NCI-H1092 (cell line): ENCODE results near the gene ZFP62.
A peak's percentile ranks its signal among the peaks of the same experiment; 100 is the strongest.

Experiments used
- DNase-seq: peaks from one replicate; lab custom pipeline; 2025; lab: John Stamatoyannopoulos, UW

The ZFP62 gene

DNA sequence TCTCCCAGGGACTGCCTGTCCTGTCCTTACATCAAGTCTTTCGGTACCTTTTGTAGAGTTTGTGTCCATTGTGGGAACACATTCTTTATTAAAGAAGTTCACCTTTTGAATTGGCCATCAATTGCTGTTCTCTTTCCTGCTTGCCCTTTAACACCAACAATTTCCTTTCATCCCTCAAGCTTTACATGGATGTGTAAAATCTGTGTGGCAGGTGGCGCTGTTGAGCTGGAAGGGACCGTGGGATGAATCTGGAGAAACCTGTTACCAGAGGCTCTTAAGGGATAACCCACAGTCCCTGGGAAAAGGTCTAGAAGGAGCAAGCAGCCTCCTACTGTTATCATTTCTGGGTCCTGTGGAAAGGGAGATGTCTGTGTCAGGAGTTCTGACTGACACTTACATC lies 7.9 kb upstream of the ZFP62 start:
- peak; percentile 46 for DNase-seq

DNA sequence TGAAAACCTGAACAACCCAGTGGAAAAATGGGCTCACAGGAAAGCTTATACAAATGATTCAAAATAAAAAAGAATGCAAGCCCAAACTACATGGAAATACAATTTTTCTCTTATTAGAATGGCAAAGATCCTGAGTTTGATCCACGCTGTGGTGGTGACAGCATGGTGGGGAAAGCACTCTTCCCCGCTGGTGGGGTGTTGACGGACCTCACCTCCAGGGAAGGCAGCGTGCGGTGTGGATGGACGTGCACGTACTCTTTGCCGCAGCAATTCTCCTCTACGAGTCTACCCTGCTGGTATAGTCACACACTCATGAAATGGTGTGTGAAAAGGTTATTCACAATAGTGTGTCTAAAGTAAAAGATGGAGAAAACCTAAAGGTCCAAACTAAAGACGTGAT lies 5.9 kb upstream of the ZFP62 start:
- DNase-seq, result no peak

DNA sequence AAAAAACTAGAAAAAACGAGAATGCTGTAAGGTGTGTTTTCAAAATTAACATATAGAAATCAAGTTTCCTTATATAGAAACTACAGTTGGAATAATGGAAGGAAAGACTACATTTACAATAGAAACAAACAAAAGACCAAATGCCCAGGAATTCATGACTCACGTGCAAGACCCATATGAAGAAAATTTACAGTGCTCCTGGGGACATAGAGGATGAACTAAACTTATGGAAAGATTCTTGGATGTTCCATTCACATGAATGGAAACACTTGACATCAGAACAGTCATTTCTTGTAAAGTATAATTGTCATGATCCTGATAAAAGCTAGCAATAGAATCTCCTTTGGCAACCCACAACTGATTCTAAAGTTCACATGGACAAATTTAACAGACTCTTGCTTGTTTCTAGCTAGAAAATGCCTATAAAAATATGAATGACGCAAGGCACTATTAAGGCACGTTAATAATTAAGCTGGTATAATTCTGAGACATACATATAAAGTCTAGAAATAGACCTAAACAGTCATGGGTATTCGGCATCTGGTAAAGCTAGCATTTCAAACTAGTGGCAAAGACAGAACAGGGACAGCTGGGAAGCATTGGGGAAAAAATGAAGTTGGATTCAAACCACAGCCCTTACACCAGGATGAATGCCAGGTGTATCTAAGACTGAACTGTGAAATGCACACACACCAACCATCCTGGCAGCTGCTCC lies 5.1 kb upstream of the ZFP62 start:
- no peak for DNase-seq

DNA sequence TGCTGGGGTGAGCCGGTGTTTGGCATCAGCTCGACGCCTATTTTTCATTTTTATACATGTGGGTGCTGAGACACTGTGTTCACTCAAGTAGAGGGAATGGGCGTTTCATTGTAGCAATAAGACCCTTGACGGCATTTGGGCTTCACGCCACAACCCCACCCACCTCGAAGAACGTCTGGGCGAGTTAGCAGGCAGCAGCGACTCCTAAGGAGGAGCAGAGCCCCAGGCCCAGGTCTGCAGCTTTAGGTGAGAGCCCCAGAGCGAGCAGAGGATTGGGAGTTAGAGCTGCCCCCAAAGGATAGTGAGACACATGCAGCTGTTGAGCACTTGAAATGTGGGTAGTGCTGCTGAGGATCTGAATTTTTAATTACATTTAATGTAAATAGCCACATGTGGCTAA lies 1.6 kb upstream of the ZFP62 start:
- no peak for DNase-seq

DNA sequence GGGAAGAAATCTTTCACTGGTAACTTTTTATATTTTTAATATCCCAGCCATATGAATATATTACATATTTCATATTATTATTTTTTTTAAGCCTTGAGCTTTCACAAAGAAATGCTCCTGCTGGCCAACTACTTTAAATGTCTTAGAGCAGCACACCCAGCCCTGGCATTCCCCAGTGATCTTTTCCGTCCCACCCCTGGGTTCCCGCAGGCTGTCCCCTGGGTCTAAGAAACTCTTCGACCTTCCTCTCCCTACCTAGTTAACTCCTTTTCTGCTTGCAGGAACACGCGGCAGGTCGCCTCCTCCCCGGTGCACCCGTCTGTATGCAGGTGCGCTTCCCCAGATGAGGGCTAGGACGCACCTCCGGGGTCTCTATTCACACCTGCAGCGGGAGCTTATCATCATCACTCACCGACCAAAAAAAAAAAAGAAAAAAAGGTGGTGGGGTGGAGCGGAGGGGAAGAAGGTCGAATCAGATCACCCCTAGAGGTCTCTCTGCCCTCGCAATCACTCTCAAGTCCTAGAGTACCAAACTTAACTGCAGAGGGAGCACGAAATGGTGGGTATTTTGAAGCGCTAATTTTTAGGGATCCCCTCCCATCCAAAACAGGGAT lies 696 bp downstream of the ZFP62 start:
- no peak for DNase-seq

DNA sequence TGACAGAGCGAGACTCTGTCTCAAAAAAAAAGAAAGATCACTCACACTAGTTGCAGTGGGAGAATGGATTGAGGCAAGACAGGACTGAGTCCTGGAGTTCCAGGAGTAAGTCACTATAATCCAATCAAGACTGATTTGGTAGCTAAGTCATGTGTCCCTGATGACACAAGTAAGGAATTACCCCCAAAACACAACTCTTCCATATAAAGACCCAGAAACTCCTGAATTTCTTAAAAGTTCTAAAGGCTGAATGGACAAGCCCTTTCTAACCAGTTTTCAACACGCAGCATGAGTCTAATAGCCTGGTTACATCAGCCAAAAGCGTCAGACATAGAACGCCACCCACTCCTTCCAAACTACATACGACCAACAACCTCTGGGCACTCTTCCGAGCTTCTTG lies 2.5 kb downstream of the ZFP62 start:
- DNase-seq, result no peak

DNA sequence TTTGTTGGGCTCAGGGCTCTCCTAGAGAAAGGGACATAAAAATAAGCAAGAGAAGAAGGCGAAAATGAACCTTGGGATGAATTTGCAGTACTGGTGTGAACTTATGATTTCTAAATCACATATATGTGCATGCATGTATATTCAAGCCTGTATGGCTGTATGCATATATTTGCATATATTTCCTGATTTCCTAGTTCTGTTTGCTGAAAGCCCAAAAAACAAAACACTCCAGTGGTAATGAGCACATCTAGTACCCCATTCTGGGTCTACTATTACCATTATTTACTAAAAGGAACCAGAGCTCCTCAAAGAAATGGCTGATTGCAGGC lies 7.3 kb downstream of the ZFP62 start:
- DNase-seq, result no peak

DNA sequence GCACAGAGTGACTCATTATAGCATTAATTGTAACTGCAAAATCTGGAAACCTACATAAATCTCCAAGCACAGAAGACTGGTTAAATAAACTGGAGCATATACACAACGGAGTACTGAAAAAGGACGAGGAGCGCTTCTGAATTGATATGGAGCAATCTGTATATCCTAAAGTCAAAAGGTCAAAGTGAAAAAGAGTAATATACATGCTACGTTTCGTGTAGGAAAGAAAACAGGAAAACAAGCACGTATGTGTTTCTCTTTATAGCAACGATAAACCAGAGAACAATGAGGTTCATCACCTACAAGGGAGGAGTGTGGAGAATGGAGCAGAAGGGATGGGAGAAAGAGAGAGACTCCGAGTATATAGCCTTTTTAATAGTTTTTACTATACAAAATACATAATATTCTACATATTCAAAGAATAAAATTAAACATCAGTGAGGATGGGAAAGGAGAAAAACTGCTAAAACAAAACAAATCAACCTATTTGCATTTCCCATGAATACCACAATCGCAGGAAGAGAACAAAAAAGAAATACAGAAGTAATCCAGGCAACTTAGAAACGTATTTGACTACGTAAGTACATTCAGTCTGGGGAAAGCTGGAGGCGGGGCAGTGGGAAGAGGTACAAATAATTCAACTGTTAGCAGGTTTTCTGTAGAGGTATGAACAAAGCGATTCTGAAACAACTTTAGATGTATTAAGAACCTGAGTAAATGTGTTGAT lies 7.8 kb downstream of the ZFP62 start:
- no peak for DNase-seq

DNA sequence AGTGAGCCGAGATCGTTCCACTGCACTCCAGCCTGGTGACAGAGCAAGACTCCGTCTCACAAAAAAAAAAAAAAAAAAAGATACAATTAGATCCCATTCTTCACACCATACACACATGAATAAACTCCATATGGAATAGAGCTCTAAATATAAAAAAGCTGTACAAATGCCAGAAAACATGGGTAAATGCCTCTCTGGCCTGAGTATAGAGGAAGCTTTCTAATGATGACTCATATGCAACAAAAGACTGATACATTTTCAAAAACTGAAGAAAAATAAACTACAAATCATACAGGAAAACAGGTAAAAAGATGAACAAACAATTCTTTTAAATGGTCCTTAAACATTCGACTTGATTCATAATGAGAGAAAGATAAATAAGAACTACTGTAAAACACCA lies 8.6 kb downstream of the ZFP62 start:
- DNase-seq, result no peak

DNA sequence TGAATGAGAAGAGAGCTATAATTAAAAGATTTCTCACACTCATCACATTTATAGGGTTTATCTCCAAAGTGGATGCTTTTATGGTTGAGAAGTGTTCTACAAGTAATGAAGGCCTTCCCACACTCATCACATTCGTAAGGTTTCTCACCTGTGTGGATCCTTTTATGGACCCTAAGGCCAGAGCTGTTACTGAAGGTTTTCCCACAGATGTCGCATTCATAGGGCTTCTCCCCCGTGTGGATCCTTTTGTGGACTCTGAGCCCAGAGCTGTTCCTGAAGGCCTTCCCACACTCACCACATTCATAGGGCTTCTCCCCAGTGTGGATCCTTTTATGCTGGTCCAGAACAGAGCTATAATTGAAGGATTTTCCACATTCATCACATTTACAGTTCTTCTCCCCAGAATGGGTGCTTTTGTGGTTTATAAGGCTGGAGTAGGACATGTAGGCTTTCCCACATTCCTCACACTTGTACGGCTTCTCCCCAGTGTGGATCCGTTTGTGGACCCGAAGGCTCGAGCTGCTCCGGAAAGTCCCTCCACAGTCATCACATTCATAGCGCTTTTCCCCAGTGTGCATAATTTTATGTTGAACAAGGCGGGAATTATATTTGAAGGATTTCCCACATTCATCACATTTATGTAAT lies 10.5 kb downstream of the ZFP62 start:
- no peak for DNase-seq

DNA sequence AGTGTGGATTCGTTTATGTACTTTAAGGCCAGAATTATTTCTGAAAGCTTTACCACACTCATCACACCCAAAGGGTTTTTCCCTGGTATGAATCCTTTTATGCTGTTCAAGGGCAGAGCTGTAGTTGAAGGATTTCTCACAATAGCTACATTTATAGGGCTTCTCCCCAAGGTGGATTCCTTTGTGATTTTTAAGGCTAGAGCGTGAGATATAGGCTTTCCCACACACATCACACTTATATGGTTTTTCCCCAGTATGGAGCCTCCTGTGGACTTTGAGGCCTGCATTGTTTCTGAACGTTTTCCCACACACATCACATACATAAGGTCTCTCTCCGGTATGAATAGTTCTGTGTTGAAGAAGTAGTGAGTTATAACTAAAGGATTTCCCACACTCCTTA lies 11.2 kb downstream of the ZFP62 start:
- DNase-seq, result no peak

DNA sequence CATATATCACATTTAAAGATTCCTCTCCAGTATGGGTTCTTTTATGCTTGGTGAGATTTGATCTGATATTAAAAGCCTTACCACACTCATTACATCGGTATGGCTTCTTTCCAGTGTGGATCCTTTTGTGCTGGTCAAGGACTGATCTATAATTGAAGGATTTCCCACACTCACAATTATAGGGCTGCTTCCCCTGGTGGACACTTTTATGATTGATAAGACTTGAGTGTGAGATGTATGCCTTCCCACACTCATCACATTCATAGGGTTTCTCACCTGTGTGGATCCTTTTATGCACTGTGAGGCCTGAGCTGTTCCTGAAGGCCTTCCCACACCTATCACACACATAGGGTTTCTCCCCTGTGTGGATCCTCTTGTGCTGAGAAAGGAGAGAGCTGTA lies 12.2 kb downstream of the ZFP62 start:
- no peak for DNase-seq

DNA sequence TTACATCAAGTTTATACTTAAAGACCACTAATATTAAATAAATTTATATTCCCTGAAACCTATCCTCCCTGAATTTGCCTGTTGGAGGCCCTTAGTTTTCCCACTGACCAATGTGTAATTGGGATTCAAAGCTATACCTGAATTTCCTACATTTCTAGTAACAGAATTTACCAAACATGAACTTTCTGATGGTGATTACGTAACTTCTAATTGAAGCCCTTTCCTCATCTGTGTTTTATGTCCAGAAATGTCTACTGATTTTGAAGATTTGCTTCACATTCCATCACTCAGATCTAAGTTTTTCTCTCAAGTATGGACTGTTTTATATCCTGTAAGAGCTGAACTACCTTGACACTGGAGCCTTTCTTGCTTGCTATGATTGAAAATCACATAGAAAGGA lies 12.8 kb downstream of the ZFP62 start:
- DNase-seq, result no peak

DNA sequence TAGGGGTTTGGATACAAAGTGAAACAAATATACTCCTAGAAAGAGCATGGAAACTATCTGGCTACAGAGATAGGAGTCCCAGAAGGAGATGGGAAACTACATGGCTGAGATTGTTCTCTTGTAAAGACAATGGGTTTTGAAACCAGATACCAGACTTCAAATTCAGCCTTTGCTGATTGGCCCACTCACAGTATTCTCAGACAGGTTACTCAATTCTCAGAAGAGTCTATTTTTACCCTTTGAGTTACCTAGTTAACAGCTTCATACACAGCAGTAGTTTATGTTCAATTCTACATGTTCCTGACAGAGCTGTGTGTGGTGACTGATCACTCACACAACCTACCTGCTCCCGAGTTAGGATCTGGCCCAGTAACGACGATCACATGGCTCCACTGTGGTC lies 14.1 kb downstream of the ZFP62 start:
- DNase-seq, result no peak

DNA sequence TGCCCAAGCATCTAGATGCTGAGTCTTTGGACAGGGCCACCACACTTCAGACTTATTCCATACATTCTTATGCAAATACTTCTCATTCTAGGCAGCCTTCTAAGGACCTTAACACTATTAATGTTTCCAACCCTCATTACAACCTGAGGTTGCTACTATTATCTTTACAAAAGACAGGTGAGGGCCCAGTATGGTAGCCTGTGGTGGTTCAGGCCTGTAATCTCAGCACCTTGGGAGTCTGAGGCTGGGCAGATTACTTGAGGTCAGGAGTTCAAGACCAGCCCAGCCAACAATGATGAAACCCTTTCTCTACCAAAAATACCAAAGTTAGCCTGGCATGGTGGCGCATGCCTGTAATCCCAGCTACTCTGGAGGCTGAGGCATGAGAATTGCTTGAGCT lies 16.2 kb downstream of the ZFP62 start:
- DNase-seq, result no peak

DNA sequence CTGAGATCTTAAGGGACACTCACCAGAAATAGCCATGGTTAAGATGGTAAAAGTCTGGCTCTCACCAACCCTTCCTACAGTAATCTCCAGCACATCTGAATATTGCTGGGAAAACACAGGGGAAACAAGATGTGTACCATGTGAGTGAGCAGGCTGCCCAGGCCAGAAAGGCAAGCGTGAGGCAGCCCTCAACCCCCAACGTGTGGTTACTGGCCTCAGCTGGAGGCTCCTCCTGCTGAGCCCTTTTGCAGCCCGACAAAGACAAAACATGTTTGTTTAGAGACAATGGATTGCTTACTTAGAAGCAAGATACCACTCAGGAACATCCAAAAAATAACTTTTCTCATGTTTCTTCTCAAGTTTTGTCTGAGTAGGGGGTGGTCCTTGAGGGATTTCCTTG lies 16.6 kb downstream of the ZFP62 start:
- DNase-seq, result no peak

DNA sequence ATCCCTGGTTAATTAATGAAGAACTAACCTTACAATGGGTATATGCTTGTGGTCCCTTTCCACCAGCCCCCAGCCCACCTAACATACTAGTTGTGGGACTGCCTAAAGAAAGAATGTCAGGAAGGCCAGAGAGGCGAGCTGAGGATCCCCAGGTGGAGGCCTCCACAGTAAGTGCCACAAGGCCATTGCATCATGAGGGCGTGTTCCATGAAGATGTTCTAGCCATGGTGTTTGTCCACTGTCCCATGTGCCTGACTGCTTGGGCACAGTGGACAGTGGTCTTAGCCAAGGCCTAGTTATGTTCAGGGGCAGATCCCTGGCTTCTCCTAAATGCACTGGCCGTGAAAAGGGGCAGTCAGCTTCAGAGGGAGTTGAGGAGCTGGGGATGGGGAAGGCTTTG lies 21.1 kb downstream of the ZFP62 start:
- DNase-seq, result no peak

DNA sequence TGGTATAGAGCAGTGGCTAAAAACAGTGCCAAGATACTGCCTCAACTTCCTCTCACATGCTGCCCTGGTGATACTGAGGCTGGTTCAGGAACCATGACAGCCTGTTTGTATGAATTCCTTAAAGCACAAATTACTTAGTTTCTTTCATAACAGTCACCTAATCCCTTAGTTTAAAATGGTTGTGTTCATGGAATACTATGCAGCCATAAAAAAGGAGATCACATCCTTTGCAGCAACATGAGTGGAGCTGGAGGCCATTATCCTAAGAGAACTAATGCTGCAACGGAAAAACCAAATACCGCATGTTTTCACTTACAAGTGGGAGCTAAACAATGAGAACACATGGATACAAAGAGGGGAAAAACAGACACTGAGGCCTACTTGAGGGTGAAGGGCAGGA lies 21.8 kb downstream of the ZFP62 start:
- no peak for DNase-seq

DNA sequence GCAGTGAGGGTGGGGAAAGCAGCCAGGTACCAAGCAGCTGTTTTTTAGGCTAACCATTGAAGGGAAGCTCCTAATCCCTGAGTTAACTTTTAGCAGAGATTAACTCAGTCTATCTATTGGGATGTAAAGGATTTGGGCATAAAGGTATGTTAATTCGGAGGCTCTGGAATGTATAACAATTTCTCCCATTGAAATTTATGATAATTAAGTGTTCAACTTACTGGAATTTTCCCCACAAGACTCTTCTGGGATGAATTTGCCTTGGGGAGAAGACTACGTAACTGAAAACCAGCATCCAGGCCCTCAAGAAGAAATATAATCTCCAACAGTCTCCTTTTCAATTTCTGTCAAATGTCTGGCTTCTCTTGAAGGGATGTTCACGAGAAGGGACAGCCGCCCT lies 23.6 kb downstream of the ZFP62 start:
- no peak for DNase-seq

DNA sequence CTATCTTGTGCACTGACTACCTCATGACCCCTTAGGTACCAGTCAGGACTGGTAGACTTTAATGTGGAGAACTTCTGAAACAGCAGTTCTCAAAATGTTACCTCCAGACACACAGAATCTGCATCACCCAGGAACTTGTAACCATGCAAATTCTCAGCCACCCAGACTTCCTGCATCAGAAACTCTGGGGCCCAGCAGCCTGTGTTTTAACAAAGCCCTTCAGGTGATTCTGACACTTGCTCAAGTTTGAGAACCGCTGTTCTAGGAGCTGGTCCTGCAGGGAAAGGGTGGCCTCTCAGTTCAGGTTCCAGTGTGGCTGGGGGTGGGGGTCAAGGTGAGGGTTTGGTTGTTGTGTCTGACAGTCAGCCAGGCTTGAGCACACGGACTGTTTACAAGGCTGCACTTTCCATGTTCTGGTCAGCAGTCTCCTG lies 28.4 kb downstream of the ZFP62 start:
- no peak for DNase-seq

DNA sequence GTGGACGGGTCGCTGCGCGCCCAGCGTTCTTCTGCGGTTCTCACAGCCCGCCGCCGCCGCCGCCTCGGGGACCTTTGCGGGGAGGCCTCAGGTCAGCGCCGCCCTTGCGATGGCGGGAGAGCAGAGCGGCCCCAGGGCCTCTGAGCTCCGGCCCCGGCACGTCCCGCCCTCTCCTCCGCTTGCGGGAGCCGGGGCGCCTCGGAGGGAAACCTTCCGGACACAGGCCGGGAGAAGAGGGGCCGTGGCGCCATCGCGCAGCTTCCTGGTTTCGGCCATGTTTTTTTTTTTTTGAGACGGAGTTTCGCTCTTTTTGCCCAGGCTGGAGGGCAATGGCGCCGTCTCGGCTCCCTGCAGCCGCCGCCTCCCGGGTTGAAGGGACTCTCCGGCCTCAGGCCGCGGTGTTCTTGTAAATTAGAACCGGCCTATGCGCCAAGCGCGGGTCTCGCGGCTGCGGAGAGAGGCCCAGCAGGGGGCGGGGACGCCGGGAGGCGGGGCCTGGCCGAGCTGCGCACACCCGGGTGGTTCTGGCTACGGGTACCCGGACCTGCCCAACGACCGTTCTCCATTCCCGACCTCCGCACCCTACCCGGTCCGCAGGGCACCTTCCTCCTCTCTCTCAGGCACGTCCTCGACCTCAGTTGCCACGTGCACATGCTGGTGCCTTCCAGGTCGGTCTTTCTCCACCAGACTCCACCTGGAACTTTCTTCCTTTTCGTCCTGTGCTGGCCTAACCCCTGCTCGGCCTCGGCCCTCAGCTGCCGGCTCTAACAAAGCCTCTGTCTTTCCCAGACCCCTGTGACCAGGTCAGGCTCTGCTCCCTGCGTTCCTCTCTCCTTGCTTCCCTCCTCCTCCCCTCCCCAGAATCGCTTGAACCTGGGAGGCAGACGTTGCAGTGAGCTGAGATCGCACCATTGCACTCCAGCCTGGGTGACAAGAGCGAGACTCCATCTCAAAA lies 29.7 kb downstream of the ZFP62 start:
- DNase-seq, result peak; percentile 16
